ENCODE data around the gene FAM156A. TPM values are rescaled to one million over a fixed set of nuclear protein-coding genes. Genes with fewer than 3 reads are reported as not detected.

FAM156A gene
- total RNA-seq, 1 experiment from 2014 or later, result 34.2 TPM

- Histone ChIP-seq H3K4me3 (no peak overlapping the region), H3K36me3 (ENCODE audit: low read depth) (no peaks in the 10 kb centered on the region), H3K9me2 (ENCODE audit: insufficient read depth) (no peaks in the 10 kb centered on the region), H3K9me3 (ENCODE audit: insufficient read depth, low read depth) (no peaks in the 10 kb centered on the region), H4K20me1 (ENCODE audit: insufficient read depth) (no peaks in the 10 kb centered on the region), H3K4me1 (replicated peaks; ENCODE audit: insufficient read depth) (no peaks in the 10 kb centered on the region), H2AFZ (no peak overlapping the region), H3K27me3 (ENCODE audit: insufficient read depth, low read depth) (no peaks in the 10 kb centered on the region), H3K79me2 (ENCODE audit: low read depth) (no peaks in the 10 kb centered on the region), H3F3A (ENCODE audit: insufficient read depth, low read depth) (no peaks in the 10 kb centered on the region), H3K27ac (no peak overlapping the region), H3K4me2 (no peak overlapping the region)
- intact Hi-C loops (cut with micrococcal nuclease; ENCODE audit: unreplicated experiment), result no loop called here
- no peak for DNase-seq
- no TSS peak for BruUV-seq (replicated peaks)
- POLR2A ChIA-PET (ENCODE audit: unreplicated experiment), result interaction anchor here (0.7 kb wide), 1 partner anchor 284 kb away, joined by 3 read pairs; no protein-coding TSS in a partner anchor
- CTCF ChIA-PET, result no interaction called here
- TF ChIP-seq CTCF (conservative IDR thresholded peaks at IDR 0.05) (no peak), EZH2 (IDR thresholded peaks at IDR 0.05; ENCODE audit: low read depth) (no peak)
These were observed 45.7 kb upstream of the FAM156A start for GRCh38 chrX:53004038-53004437.

- no peaks in the 10 kb centered on the region for H3K9me2 ChIP-seq (ENCODE audit: insufficient read depth)
- H3K36me3 ChIP-seq (ENCODE audit: low read depth), result no peaks in the 10 kb centered on the region
- no peak overlapping the region for H3K4me2 ChIP-seq
- CTCF ChIA-PET, result interaction anchor here (0.6 kb wide), 1 partner anchor 13 kb away, joined by 3 read pairs; no protein-coding TSS in a partner anchor
- BruUV-seq (replicated peaks), result no TSS peak
- H3F3A ChIP-seq (ENCODE audit: insufficient read depth, low read depth), result no peaks in the 10 kb centered on the region
- H2AFZ ChIP-seq, result no peak overlapping the region
- H3K27ac ChIP-seq, result no peak overlapping the region
- H3K4me3 ChIP-seq, result no peak overlapping the region
- no peaks in the 10 kb centered on the region for H3K27me3 ChIP-seq (ENCODE audit: insufficient read depth, low read depth)
- H3K79me2 ChIP-seq (ENCODE audit: low read depth), result no peaks in the 10 kb centered on the region
- TF ChIP-seq CTCF (conservative IDR thresholded peaks at IDR 0.05) (no peak), EZH2 (IDR thresholded peaks at IDR 0.05; ENCODE audit: low read depth) (no peak)
- no peaks in the 10 kb centered on the region for H4K20me1 ChIP-seq (ENCODE audit: insufficient read depth)
- H3K9me3 ChIP-seq (ENCODE audit: insufficient read depth, low read depth), result no peaks in the 10 kb centered on the region
- no peaks in the 10 kb centered on the region for H3K4me1 ChIP-seq (replicated peaks; ENCODE audit: insufficient read depth)
- POLR2A ChIA-PET (ENCODE audit: unreplicated experiment), result interaction anchor here (0.7 kb wide), 1 partner anchor 284 kb away, joined by 3 read pairs; no protein-coding TSS in a partner anchor
- intact Hi-C loops (cut with micrococcal nuclease; ENCODE audit: unreplicated experiment), result no loop called here
- DNase-seq, result no peak
These were observed 44.8 kb upstream of the FAM156A start for GRCh38 chrX:53003111-53003510.

- Histone ChIP-seq H3K9me3 (ENCODE audit: insufficient read depth, low read depth) (no peaks in the 10 kb centered on the region), H3K4me1 (replicated peaks; ENCODE audit: insufficient read depth) (no peaks in the 10 kb centered on the region), H3K27ac (no peak overlapping the region), H3K9me2 (ENCODE audit: insufficient read depth) (no peaks in the 10 kb centered on the region), H4K20me1 (ENCODE audit: insufficient read depth) (no peaks in the 10 kb centered on the region), H3K4me2 (no peak overlapping the region), H3K4me3 (no peak overlapping the region), H2AFZ (no peak overlapping the region), H3F3A (ENCODE audit: insufficient read depth, low read depth) (no peaks in the 10 kb centered on the region), H3K27me3 (ENCODE audit: insufficient read depth, low read depth) (no peaks in the 10 kb centered on the region), H3K36me3 (ENCODE audit: low read depth) (no peaks in the 10 kb centered on the region), H3K79me2 (ENCODE audit: low read depth) (no peaks in the 10 kb centered on the region)
- intact Hi-C loops (cut with micrococcal nuclease; ENCODE audit: unreplicated experiment), result no loop called here
- ChIA-PET POLR2A (ENCODE audit: unreplicated experiment) (no interaction called here), CTCF (interaction anchor here (0.7 kb wide), 1 partner anchor 48 kb away, joined by 4 read pairs; no protein-coding TSS in a partner anchor)
- no TSS peak for BruUV-seq (replicated peaks)
- no peak for DNase-seq
- TF ChIP-seq EZH2 (IDR thresholded peaks at IDR 0.05; ENCODE audit: low read depth) (no peak), CTCF (conservative IDR thresholded peaks at IDR 0.05) (no peak)
These were observed 43.6 kb upstream of the FAM156A start for GRCh38 chrX:53001958-53002357.
